GM18861 (cell line): ENCODE data around the gene UBE2E2.

Experiments
- ATAC-seq: cut with Tn5 transposase; IDR thresholded peaks from one replicate; pipeline ENCODE4 v1.9.1; 2021; ENCODE audit not compliant: unreplicated experiment

Gene UBE2E2

DNA sequence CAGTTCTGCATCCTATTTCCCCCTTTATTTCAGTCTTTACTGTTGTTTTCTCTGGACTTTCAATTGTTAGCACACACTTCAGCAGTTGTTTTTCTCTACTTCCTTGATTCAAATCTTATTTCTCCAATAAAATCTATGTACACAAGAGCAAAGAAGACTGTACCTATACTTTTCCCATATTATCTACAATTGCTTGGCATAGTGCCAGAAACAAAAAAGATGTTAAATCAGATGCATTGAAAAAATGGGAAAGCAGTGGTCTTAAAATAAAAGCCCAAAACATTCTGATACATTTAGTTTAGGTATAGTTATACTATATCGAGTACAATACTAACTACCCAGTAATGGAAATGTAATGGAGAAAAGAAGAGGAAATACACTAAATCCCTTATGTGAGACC lies 265.1 kb downstream of the UBE2E2 start:
- ATAC-seq: no peak

DNA sequence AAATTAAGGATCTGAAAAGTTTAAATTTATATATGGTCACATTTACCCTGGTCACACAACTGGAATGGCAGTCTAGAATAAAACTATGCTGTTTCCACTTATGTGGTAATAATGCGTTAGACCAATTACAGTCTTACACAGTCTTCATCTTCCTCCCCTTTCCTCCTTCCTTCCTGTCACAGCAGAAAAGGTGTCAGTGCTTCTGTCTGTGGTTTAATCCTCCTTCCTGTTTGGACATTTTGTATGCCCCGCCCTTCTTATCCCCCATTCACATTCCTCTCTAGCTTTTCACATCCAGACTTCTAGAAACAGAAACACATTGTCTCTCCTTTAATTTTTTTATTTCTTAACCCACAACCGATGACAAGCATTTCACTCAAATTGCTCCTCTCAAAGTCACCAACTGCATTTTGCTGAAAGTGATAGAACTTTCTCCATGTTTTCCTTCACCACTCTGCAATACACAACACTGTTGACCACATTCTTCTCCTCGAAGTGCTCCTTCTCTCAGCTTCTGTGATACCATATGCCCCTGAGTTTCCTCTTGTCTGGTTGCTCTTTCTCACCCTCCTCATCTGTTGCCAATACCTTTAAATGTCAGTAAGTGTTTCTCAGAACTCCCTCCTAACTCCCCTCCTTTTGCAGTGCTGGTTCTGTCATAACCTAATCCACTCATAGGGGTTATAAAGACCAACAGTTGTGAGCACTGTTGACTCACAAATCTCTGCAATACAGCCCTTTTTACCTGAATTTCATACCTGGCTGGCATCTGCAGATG lies 271.6 kb downstream of the UBE2E2 start:
- ATAC-seq: no peak

DNA sequence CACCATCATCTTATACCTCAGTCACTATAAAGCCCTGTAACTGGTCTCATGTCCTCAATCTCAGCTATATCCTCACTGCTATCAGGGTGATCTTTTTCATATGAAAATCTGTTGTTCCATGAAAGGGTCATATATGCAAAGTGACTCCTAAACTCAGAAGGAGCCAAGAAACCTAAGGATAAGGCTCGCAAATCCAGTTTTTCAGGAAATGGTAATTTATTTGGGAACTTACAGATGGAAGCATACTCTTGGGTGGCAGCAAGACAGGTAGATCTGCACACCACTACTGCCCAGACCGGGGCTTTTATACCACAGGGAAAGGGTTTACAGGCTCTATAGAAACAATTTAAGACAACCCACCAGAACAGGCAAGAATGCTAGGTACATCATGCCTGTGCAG lies 272.3 kb downstream of the UBE2E2 start:
- no peak for ATAC-seq

DNA sequence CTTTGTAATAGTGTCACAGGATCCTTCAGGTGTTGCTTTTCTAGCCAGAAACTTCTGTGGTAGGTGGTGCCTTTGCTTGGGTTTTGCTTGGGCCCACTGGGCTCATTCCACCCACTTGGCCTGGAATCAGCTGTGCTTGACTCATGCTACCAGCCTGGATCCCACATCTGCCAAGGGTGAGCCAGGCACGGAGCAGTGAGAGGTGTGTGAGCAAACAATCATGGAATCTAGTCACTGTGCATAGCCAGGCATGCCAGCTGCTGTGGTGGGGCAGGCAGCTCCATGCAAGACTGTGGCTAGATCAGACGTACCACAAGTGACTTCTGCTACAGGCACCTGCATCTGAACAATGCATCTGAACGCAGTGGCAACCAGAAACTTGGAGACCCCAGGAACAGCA lies 275.9 kb downstream of the UBE2E2 start:
- no peak for ATAC-seq

DNA sequence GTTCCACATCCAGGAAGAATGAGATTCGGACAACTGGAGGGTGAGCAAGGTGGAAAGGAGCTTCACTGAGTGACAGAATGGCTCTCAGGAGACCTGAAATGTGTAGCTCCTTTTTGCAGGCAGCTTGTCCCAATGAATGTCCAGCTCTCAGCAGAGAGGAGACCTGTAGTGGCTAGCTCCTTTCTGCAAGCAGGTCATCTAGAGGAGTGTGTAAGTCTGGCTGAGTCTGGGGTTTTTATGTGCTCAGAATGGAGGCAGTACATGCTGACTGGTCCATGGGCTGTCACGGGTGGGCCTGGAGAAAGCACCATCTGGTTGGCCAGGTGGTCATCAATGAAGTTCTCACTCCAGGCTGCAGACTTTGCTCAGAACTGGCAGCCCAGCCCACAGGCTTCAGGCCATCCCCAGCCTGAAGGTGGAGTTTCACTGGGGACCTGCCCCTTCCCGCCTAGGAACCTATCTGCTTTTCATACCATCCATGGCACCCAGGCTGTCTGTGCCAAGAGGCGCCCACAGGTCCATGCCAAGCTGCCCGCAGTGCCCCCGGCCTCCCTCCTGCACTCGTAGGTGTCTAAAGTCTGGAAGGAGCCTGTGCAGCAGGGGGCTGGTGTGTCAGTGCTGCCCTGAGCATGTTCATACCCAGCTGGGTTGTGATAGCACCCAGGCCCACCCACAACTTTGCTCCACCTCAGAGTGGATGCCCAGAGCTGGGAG lies 276.6 kb downstream of the UBE2E2 start:
- no peak for ATAC-seq

DNA sequence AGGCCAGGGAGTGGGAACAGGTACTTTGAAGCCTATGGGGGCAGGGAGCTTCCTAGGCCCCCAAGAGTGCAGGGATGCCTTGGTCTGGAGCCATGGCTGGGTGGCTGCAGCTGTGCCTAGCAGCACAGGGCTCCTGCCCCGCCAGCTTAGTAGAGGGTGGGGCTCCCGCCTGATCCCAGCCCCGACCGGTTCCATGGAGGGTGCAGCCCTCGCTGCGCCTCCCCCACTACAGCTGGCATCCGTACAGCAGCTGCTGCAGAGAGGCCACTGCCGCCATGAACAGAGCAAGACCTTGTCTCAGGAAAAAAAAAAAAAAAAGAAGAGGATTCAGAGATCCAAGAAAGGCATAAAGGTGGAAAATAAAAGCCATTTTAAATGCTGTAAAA lies 277.2 kb downstream of the UBE2E2 start:
- no peak for ATAC-seq

DNA sequence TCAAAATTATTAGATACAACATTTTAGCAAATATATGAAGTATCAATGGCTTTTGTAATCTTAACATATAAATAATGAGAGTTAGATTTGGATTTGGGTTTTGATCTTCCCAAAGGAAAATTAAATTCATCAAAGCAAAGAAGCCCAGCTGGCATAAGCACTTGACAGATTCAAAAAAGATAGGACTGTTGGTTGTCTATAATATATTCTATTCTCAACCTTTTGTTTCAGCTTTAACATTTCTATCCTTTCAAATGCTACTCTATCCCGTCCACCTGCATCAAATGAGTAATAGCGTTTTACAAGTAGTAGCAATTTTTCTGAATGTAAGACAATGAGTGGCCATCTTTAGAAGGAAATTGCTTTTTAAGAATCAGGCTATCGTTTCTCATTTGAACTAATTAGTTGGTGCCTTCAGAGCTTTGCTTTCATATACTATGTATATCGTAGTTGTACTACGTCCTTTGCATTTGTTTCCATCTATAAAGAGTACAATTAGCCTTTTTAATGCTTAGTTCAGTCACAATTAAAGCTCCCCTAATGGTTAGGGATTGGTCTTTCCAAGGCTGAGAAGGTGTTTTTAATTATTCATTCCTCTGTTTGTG lies 278.0 kb downstream of the UBE2E2 start:
- ATAC-seq: no peak

DNA sequence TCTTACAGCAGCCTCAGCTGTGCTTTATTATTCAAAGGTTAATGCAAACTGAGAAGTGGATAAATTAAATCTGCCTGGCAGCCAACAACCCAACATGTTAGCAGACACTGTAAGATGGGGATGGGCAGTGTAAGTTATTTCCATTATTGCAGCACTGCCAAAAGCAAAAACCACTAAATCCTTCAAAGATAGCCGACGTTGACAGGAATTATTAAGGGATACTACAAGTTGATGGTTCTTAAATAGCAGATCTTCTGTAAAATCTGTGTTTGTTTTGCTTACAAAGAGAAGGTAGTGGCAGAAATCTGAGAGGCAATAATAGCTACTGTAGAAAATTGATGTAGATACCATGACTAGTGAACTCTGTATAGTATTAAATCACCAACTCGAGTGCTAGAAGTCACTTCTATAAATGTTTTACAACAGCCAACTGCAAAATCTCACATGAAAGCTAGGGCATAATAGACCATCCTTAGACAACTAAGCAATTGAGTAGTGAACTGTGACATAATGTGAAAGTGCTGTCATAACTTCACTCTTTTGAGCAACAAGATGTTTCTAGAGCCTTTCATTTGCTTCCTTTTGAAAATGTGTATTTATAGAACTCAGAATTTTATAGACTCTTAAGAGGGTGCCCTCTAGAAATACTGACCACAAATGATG lies 278.6 kb downstream of the UBE2E2 start:
- peak; percentile 86 for ATAC-seq

DNA sequence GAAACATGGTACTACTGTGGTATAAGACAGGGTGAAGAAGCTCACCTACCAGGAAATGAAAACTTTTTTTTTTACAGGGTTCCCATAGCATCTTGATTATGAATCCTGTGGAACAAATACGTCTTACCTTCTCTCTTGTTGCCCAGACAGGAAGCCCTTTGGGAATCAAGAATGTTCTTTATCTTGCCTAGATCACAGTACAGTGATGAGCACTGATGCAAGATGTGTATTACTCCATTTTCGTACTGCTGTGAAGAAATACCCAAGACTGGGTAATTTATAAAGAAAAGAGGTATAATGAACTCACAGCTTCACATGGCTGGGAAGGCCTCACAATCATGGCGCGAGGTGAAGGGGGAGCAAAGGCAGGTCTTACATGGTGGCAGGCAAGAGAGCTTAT lies 281.3 kb downstream of the UBE2E2 start:
- no peak for ATAC-seq

DNA sequence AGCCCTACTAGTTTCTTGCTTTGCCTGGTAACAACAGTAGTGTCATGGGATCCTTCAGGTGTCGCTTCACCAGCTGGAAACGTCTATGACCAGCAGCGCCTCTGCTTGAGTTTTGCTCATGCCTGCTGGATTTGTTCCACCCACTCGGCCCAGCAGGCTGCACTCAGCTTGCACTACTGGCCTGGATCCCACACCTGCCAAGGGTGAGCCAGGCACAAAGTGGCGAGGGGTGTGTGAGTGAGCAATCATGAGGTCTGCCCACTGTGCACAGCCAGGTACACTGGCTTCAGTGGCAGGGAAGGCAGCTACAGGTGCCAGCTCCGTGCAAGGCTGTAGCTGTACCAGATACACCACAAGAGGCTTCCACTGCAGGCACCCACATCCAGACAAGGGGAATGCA lies 282.8 kb downstream of the UBE2E2 start:
- no peak for ATAC-seq

DNA sequence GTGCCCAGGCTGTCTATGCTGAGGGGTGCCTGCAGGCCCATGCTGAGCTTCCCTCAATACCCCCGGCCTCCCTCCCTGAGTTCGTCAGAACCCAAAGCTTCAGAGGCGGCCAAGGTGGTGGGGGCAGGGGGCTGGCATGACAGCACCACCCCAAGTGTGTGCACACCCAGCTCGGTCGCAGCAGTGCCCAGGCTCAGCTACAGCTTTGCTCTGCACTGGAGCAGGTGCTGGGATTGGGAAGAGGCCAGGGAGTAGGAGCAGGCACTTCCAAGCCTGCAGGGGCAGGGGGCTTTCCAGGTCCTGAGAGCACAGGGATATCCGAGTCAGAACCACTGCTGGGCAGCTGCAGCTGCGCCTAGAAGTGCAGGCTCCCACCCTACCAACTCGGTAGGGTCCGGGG lies 283.9 kb downstream of the UBE2E2 start:
- ATAC-seq: no peak

DNA sequence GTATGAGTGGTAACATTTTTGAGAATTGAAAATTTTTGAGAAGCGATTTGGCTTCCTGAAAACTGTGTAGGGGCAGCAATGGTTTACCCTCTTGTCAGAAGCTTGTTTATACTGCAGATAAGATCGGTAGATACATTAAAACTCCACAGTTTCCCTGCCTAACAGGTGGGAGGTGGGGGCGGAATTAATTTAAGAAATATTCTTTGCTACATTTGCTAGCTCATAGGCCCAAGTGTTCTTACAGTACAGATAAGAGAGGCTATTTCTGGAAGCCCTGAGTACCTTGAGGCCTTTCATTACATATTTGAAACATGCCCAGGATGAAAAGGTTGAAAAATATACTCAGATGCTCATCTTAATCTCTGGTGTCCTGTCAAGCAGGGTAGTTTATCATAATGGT lies 285.5 kb downstream of the UBE2E2 start:
- ATAC-seq: no peak

DNA sequence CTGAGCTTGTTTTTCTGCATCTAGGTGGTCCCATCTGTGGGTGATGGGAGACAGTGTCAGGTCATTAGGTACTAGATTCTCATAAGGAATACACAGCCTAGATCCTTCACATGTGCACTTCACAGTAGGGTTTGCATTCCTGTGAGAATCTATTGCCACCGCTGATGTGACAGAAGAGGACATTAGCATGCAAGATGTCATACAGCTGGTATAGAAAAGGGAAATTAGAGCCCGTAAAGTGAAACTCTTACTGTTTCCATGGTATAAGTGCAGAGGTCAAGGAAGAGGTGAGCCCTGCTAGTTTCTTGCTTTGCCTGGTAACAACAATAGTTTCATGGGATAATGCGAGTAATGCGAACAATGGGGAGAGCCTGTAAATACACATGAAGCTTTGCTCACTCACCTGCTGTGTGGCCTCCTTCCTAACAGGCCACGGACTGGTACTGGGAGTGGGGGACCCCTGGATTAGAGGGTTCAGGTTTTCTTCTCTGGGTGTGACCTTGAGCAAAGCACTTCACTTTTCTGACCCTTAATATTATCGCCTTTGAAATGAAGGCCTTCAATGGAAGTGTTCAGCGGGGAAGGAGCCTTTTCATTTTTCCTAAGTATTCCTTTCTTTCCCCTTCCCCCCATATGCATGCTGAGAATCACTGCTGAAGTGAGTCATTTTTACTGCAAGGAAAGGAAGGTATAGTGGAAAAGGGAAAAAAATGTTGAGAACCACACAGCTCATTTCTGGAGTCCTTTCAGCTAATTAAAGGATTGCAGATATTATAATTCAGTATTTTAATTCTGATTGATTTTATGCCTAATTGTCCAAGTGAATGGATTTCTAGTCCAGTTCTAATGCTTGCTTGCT lies 286.4 kb downstream of the UBE2E2 start:
- ATAC-seq: no peak

DNA sequence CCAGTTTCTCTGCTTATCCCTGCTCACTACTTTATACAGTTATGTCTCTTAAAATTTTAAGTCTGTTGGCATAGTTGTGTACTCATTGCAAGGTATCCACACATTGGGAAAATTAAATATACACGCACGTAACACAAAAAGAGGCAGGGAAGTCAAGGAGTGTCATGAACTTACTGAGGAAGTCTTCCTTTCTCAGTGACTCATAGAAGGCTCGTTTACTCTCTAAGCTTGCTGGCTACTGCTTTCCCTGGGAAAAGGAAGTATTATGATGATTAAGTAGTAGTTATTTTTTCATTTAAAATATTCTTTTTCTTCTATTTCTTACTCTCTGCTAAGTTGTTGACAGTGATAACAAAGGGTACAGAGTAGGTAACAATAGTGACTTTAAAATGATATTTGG lies 287.3 kb downstream of the UBE2E2 start:
- no peak for ATAC-seq

DNA sequence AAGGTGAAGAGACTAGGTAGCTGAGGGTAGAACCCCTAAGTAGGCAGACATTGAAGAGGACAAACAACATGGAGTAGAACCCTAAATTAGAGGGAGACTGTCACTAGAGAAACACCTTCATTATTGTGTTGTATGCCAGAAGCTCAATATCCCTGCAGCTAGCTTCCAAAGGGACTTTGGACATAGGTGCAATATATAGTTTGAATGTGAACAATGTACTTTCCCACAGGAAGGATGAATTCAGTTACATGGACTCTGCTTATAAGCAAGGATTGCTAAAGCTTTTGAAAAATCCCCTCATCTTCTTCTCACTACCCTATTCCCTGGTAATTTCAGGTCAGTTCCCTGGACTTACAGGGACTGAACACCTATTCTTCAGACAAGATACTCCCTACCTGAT lies 288.9 kb downstream of the UBE2E2 start:
- no peak for ATAC-seq

DNA sequence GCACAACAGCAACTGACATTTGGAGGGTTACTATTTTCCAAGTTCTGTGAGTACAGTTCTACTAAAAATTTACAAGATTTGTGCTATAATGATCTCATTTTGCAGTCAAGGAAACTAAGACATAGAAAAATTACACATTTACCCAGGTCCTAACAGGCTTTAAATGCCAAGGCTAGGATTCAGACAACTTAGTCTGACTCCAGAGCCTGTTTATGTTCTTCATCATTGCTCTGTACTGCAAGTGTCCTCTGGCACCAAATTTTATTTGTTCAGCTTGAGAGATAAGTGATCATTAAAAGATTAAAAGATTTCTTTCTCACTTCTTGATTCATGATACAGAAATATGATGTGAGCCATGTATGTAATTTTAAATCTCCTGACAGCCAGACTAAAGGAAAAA lies 290.8 kb downstream of the UBE2E2 start:
- ATAC-seq: no peak

DNA sequence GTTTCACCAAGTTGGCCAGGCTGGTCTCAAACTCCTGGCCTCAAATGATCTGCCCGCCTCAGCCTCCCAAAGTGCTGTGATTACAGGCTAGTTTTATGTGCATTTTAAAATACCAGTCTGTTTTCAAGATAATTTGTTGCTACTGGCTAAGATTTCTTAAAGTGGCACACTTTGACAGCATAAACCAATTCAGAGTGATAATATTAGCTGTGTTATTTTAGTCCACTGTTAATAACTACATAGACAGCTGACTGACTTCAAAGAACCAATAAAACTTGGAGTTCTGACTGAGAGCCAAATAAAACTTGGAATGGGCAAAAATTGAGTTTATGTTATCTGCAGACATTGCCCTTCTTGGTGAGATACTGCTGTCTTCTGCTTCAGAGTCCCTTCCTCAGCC lies 291.8 kb downstream of the UBE2E2 start:
- ATAC-seq: no peak

DNA sequence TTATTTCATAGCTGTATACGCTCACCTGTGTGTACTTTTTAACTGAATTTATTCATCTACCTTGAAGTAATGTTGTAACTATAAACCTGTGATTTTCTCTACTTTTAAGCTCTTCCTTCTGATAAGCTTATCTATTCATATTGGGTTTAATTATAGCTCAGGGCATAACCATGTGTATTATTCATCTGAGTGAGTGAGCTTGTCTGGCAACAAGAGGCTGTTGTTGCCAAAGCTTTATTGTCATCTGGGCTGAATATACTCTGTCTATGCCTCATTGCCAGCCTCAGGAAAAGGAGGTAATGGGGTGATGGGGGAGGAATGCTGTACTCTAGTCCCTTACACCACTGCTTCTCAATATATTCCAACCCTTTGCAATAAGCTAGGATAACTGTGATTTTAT lies 292.4 kb downstream of the UBE2E2 start:
- no peak for ATAC-seq

DNA sequence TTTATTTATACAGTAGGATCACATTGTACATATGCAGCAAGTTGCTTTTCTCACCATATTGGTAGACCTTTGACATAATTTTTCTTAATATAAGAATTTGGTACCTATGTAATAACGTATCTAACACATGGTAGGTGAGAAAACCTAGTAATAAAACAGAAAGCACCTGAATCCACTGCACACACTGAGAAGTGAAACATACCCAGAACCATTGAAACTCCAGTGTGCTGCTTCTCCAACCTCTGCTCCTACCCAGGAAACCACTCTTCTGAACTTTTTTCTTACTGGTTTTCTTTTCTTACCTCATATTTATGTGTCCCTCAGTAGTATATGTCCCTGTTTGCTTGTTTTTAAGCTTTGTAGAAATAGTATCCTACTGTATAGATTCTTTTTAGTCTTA lies 293.0 kb downstream of the UBE2E2 start:
- ATAC-seq: no peak

DNA sequence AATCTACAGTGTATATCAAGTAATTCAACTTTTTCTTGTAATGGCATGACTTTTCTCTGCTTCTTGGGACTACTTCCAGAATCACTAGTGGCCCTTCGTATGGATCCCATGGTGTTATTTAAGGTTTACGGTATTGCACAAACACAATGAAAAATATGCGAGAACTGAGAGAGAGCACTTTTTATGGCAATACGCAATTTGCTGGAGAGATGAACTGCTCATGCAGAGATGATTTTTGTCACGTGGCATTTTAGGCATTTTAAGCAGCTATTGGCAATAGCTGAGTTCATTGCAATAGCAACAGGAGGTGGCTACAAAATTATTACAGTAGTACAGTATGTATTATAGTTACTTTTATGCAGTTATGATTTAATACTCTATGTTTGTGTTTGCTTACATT lies 294.0 kb downstream of the UBE2E2 start:
- no peak for ATAC-seq
